Tibial nerve (tissue), 4 donors: Measurements from ENCODE around the gene TOMM5. TPM values are rescaled to one million over a fixed set of nuclear protein-coding genes. Genes with fewer than 3 reads are reported as not detected.

Experiments
- DNase-seq, 2 donors: peaks; one replicate each; pipeline ENCODE4 v3.0.0-alpha.2; 2019; ENCODE audit warnings: low spot score in 2 of 2
- H3K27ac ChIP-seq, 4 donors: fragments of 200-600 bp; sonication (generic) in 3 of 4; one replicate each; pipeline ENCODE4 v1.5.1; 2017 to 2019; ENCODE audit warnings: mild to moderate bottlenecking in 1 of 4
- H3K27me3 ChIP-seq, 2 donors: fragments of 200-600 bp; sonication (generic) in 1 of 2; one replicate each; pipeline versions ENCODE4 v1.5.1 to v1.6.0; 2017 to 2019
- H3K36me3 ChIP-seq, 3 donors: fragments of 200-600 bp; sonication (generic); one replicate each; pipeline ENCODE4 v1.5.1; 2018 to 2019
- H3K4me1 ChIP-seq, 4 donors: fragments of 200-600 bp; sonication (generic) in 3 of 4; one replicate each; pipeline ENCODE4 v1.5.1; 2017 to 2019
- H3K4me3 ChIP-seq, 4 donors: fragments of 200-600 bp; sonication (generic) in 3 of 4; one replicate each; pipeline ENCODE4 v1.5.1; 2017 to 2019; ENCODE audit warnings: mild to moderate bottlenecking in 1 of 4, moderate library complexity in 1 of 4
- H3K9me3 ChIP-seq, 4 donors: fragments of 200-600 bp; sonication (generic) in 3 of 4; one replicate each; pipeline ENCODE4 v1.5.1; 2017 to 2019
- EP300 ChIP-seq, 2 donors: sonication (generic); formaldehyde crosslinking; IDR thresholded peaks; one replicate each; pipeline ENCODE4 v1.6.1; 2017; ENCODE audit warnings: antibody characterized with exemption in 2 of 2, mild to moderate bottlenecking in 1 of 2
- POLR2A ChIP-seq, 2 donors: fragments of 450-650 bp; IDR thresholded peaks; one replicate each; pipeline ENCODE4 v1.6.1; 2017; ENCODE audit warnings: antibody characterized with exemption in 2 of 2, mild to moderate bottlenecking in 2 of 2, moderate library complexity in 2 of 2
- WGBS, 2 donors: methylation state at CpG; one replicate each; pipeline ENCODE4 v1.1.5; 2018; 5-methylcytosine and 5-hydroxymethylcytosine counted together
- total RNA-seq, 4 donors: library from RNA; depleted of rRNA; stranded (reverse); fragments of >200 nt; gene quantifications; one replicate each; pipeline ENCODE4 v1.1.0, GENCODE V29; 2016
- TF ChIP-seq, protein P1 (sequence below), 5 experiments: fragments of 200-600 bp in 3 of 5; fragments of 450-650 bp in 2 of 5; sonication (generic) in 3 of 5; IDR thresholded peaks; one replicate each; pipeline ENCODE4 v1.5.1; 2016 to 2019; ENCODE audit warnings: antibody characterized with exemption in 5 of 5, mild to moderate bottlenecking in 3 of 5, moderate library complexity in 2 of 5

TOMM5 gene
- total RNA-seq, result 10 to 100 TPM; 21.0 to 81.1 (median 63.7) TPM

GRCh38 chr9:37592108-37592951 is at the start of gene TOMM5:
Gene TOMM5 (minus strand): TSS chr9:37592597. CDS start chr9:37592532, 65 bp downstream.
- no peaks in the 10 kb centered on the region for H3K9me3 ChIP-seq
- H3K4me1 ChIP-seq, result peaks cover 3 to 48% (median 22%) of the 10 kb centered on the region in 4 donors
- 0% methylated on average over 66 to 72 of the region's 72 CpGs for WGBS, 2 donors
- no peaks in the 10 kb centered on the region for H3K27me3 ChIP-seq
- H3K36me3 ChIP-seq, result peaks cover 0 to 17% (median 6%) of the 10 kb centered on the region in 3 donors
- TF ChIP-seq POLR2A (IDR thresholded peaks at IDR 0.05), result peak; percentile 44 to 74
- peak; percentile 87 to 98 for TF ChIP-seq EP300 (IDR thresholded peaks at IDR 0.05)
- TF ChIP-seq, protein P1, sequence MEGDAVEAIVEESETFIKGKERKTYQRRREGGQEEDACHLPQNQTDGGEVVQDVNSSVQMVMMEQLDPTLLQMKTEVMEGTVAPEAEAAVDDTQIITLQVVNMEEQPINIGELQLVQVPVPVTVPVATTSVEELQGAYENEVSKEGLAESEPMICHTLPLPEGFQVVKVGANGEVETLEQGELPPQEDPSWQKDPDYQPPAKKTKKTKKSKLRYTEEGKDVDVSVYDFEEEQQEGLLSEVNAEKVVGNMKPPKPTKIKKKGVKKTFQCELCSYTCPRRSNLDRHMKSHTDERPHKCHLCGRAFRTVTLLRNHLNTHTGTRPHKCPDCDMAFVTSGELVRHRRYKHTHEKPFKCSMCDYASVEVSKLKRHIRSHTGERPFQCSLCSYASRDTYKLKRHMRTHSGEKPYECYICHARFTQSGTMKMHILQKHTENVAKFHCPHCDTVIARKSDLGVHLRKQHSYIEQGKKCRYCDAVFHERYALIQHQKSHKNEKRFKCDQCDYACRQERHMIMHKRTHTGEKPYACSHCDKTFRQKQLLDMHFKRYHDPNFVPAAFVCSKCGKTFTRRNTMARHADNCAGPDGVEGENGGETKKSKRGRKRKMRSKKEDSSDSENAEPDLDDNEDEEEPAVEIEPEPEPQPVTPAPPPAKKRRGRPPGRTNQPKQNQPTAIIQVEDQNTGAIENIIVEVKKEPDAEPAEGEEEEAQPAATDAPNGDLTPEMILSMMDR (IDR thresholded peaks at IDR 0.05), result peak in 1 of 5 experiments; percentile 46
- peak within 1 kb of the TSS; percentile 73 to 82 (median 78) for H3K4me3 ChIP-seq
- peak; percentile 84 to 96 for DNase-seq
- H3K27ac ChIP-seq, result peak within 1 kb of the TSS; percentile 76 to 91 (median 80)

- no peaks in the 10 kb centered on the region for H3K4me1 ChIP-seq
- H3K9me3 ChIP-seq, result no peaks in the 10 kb centered on the region
- H3K27me3 ChIP-seq, result peaks cover 0 to under 1% of the 10 kb centered on the region in 2 donors
- H3K27ac ChIP-seq, result no peak overlapping the region
- no peak for DNase-seq
- WGBS, 2 donors, result 41 to 47% methylated on average over 3 of the region's 3 CpGs
- H3K36me3 ChIP-seq, result no peaks in the 10 kb centered on the region
- TF ChIP-seq, protein P1 (IDR thresholded peaks at IDR 0.05), result no peak
- no peak for TF ChIP-seq EP300 (IDR thresholded peaks at IDR 0.05)
- TF ChIP-seq POLR2A (IDR thresholded peaks at IDR 0.05), result no peak
- H3K4me3 ChIP-seq, result no peak overlapping the region
Observed at GRCh38 chr9:37641331-37641730, 48.9 kb upstream of the TOMM5 start.

GRCh38 chr9:37640246-37640645 is 47.8 kb upstream of the TOMM5 start:
- Histone ChIP-seq H3K9me3 (no peaks in the 10 kb centered on the region), H3K27ac (no peak overlapping the region), H3K27me3 (peaks cover 0 to 5% of the 10 kb centered on the region in 2 donors), H3K4me3 (no peak overlapping the region), H3K4me1 (no peaks in the 10 kb centered on the region), H3K36me3 (no peaks in the 10 kb centered on the region)
- DNase-seq, result no peak
- WGBS, 2 donors, result 77 to 84% methylated on average over 3 of the region's 3 CpGs
- TF ChIP-seq, protein P1 (IDR thresholded peaks at IDR 0.05), result no peak
- TF ChIP-seq POLR2A (IDR thresholded peaks at IDR 0.05) (no peak), EP300 (IDR thresholded peaks at IDR 0.05) (no peak)

DNA sequence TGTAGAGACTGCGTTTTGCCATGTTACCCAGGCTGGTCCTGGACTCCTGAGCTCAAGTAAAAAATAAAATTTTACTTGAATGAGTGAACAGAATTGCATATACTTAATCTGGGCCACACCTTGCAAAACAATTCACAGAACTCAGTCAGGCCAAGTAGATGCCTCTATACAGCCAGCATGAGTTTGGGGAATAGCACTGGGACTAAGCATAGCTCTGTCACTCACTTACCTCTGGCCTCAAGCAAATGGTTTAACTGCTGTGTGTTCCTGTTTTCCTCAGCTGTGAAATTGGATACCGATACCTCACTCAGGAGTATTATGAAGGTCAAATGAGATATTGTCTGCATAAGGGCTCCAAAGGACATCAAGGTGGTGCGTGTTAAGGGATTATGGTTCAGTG is 47.4 kb upstream of the TOMM5 start:
- WGBS, 2 donors, result 80 to 87% methylated on average over 3 of the region's 3 CpGs
- no peaks in the 10 kb centered on the region for H3K4me1 ChIP-seq
- H3K9me3 ChIP-seq, result no peaks in the 10 kb centered on the region
- no peak for DNase-seq
- H3K27ac ChIP-seq, result no peak overlapping the region
- TF ChIP-seq EP300 (IDR thresholded peaks at IDR 0.05) (no peak), POLR2A (IDR thresholded peaks at IDR 0.05) (no peak)
- TF ChIP-seq, protein P1 (IDR thresholded peaks at IDR 0.05), result no peak
- H3K4me3 ChIP-seq, result no peak overlapping the region
- no peaks in the 10 kb centered on the region for H3K36me3 ChIP-seq
- H3K27me3 ChIP-seq, result peaks cover 0 to 5% of the 10 kb centered on the region in 2 donors

DNA sequence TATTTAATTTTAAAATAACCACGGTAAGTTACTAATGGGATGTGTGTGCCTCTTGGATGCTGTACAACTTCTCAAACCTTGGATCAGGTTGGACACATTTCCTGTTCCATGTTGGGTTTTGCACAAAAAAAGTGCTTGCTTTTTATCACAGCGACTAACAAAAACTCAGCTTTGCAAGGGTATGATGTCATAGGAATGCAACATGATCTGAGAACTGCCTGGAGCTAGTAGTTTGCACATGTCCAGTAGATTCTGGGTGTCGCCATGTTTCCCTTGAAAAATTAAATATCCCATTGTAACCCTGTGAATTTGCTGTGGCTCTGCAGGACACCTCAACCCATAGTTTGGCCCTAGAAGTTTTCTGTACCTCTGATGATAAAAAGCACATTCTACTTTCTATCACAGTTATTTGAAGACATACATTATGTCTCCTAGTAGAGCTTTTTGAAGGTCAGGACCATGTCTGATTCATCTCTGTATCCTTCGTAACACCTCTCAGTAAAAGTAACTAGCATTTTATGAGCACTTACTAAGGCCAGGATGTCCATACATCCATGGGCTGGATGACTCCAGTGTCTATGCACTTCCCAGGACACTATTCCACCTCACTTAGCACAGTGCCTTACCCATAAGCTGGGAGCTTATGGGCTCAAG is 46.8 kb upstream of the TOMM5 start:
- H3K4me3 ChIP-seq, result no peak overlapping the region
- no peak for TF ChIP-seq EP300 (IDR thresholded peaks at IDR 0.05)
- TF ChIP-seq, protein P1 (IDR thresholded peaks at IDR 0.05), result no peak
- no peak for TF ChIP-seq POLR2A (IDR thresholded peaks at IDR 0.05)
- no peaks in the 10 kb centered on the region for H3K9me3 ChIP-seq
- no peaks in the 10 kb centered on the region for H3K4me1 ChIP-seq
- WGBS, 2 donors, result 50 to 66% methylated on average over 4 of the region's 4 CpGs
- DNase-seq, result no peak
- no peaks in the 10 kb centered on the region for H3K36me3 ChIP-seq
- peaks cover 0 to 5% of the 10 kb centered on the region in 2 donors for H3K27me3 ChIP-seq
- H3K27ac ChIP-seq, result no peak overlapping the region
